WERI-Rb-1 (cell line): Measurements from ENCODE around the gene DSC2.

Experiments
- DNase-seq: peaks from one replicate; pipeline ENCODE4 v3.0.0-alpha.2; 2020
- H3K27ac ChIP-seq: fragments of 250-450 bp; sonication (Bioruptor Pico); 2 replicates; pipeline ENCODE4 v1.5.1; 2020; ENCODE audit warnings: mild to moderate bottlenecking, moderate library complexity
- H3K27me3 ChIP-seq: fragments of 250-450 bp; sonication (Bioruptor Pico); 2 replicates; pipeline ENCODE4 v1.5.1; 2021; ENCODE audit warnings: mild to moderate bottlenecking, low read depth, moderate library complexity; ENCODE audit not compliant: insufficient read depth, severe bottlenecking
- H3K36me3 ChIP-seq: fragments of 250-450 bp; sonication (Bioruptor Pico); 2 replicates; pipeline ENCODE4 v1.5.1; 2020; ENCODE audit warnings: mild to moderate bottlenecking, moderate library complexity
- H3K4me3 ChIP-seq: 2 replicates; pipeline ENCODE4 v1.5.1; 2011; ENCODE audit warnings: low read depth, mild to moderate bottlenecking, control low read depth, low read length
- H3K9me3 ChIP-seq: fragments of 250-450 bp; sonication (Bioruptor Pico); 2 replicates; pipeline ENCODE4 v1.5.1; 2021; ENCODE audit warnings: mild to moderate bottlenecking, moderate library complexity; ENCODE audit not compliant: severe bottlenecking
- CTCF ChIP-seq: IDR thresholded peaks from 2 replicates; pipeline ENCODE4 v1.5.1; 2011; ENCODE audit warnings: low read depth, mild to moderate bottlenecking, control low read depth, inconsistent platforms, low read length

The DSC2 gene

GRCh38 chr18:31102025-31102684 is at the start of gene DSC2:
Gene DSC2 (minus strand): TSS chr18:31102421. CDS start chr18:31101971, 450 bp downstream.
- Histone ChIP-seq H3K27ac (peak within 1 kb of the TSS; percentile 92), H3K27me3 (no peaks in the 10 kb centered on the region), H3K36me3 (peaks cover 3% of the 10 kb centered on the region; the same call in 1 of the 2 replicates), H3K4me3 (peak within 1 kb of the TSS; percentile 87), H3K9me3 (no peaks in the 10 kb centered on the region)
- no peak for TF ChIP-seq CTCF
- peak; percentile 79 for DNase-seq

GRCh38 chr18:31149351-31149750 is 47.1 kb upstream of the DSC2 start:
- no peak overlapping the region for H3K27ac ChIP-seq
- no peaks in the 10 kb centered on the region for H3K9me3 ChIP-seq
- H3K4me3 ChIP-seq = no peak overlapping the region
- H3K36me3 ChIP-seq = no peaks in the 10 kb centered on the region
- no peak for TF ChIP-seq CTCF
- no peak for DNase-seq
- H3K27me3 ChIP-seq = no peaks in the 10 kb centered on the region

- no peak overlapping the region for H3K27ac ChIP-seq
- no peaks in the 10 kb centered on the region for H3K36me3 ChIP-seq
- no peak for DNase-seq
- no peaks in the 10 kb centered on the region for H3K9me3 ChIP-seq
- H3K27me3 ChIP-seq = no peaks in the 10 kb centered on the region
- H3K4me3 ChIP-seq = no peak overlapping the region
- TF ChIP-seq CTCF = no peak
Measured at GRCh38 chr18:31148600-31148999, 46.4 kb upstream of the DSC2 start.

GRCh38 chr18:31146809-31147208 is 44.6 kb upstream of the DSC2 start:
- no peak overlapping the region for H3K4me3 ChIP-seq
- no peaks in the 10 kb centered on the region for H3K27me3 ChIP-seq
- DNase-seq = no peak
- no peak overlapping the region for H3K27ac ChIP-seq
- H3K9me3 ChIP-seq = no peaks in the 10 kb centered on the region
- no peaks in the 10 kb centered on the region for H3K36me3 ChIP-seq
- TF ChIP-seq CTCF = no peak

- no peak overlapping the region for H3K27ac ChIP-seq
- H3K36me3 ChIP-seq = no peaks in the 10 kb centered on the region
- H3K27me3 ChIP-seq = no peaks in the 10 kb centered on the region
- TF ChIP-seq CTCF = no peak
- no peak for DNase-seq
- no peak overlapping the region for H3K4me3 ChIP-seq
- no peaks in the 10 kb centered on the region for H3K9me3 ChIP-seq
Measured at GRCh38 chr18:31143025-31143424, 40.8 kb upstream of the DSC2 start.

- Histone ChIP-seq H3K4me3 (no peak overlapping the region), H3K27ac (no peak overlapping the region), H3K36me3 (no peaks in the 10 kb centered on the region), H3K9me3 (no peaks in the 10 kb centered on the region), H3K27me3 (no peaks in the 10 kb centered on the region)
- DNase-seq = no peak
- TF ChIP-seq CTCF = no peak
Measured at GRCh38 chr18:31138709-31139108, 36.5 kb upstream of the DSC2 start.
